ENCODE measurements around the gene MSI2. TPM values are rescaled to one million over a fixed set of nuclear protein-coding genes. Genes with fewer than 3 reads are reported as not detected.

MSI2 gene
- total RNA-seq, 1 donor from 2014 or later: 60.6 TPM

GRCh38 chr17:57692770-57693169 is 436.4 kb downstream of the MSI2 start:
- TF ChIP-seq, protein P1, sequence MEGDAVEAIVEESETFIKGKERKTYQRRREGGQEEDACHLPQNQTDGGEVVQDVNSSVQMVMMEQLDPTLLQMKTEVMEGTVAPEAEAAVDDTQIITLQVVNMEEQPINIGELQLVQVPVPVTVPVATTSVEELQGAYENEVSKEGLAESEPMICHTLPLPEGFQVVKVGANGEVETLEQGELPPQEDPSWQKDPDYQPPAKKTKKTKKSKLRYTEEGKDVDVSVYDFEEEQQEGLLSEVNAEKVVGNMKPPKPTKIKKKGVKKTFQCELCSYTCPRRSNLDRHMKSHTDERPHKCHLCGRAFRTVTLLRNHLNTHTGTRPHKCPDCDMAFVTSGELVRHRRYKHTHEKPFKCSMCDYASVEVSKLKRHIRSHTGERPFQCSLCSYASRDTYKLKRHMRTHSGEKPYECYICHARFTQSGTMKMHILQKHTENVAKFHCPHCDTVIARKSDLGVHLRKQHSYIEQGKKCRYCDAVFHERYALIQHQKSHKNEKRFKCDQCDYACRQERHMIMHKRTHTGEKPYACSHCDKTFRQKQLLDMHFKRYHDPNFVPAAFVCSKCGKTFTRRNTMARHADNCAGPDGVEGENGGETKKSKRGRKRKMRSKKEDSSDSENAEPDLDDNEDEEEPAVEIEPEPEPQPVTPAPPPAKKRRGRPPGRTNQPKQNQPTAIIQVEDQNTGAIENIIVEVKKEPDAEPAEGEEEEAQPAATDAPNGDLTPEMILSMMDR (IDR thresholded peaks at IDR 0.05; ENCODE audit: unreplicated experiment): no peak
- H3K27ac Mint-ChIP-seq (ENCODE audit: unreplicated experiment): no peak overlapping the region
- DNase-seq (ENCODE audit: low spot score): no peak
- H3K4me3 Mint-ChIP-seq (ENCODE audit: unreplicated experiment): no peak overlapping the region
- H3K9me3 Mint-ChIP-seq (ENCODE audit: unreplicated experiment): no peaks in the 10 kb centered on the region
- H3K4me1 Mint-ChIP-seq (ENCODE audit: unreplicated experiment): no peaks in the 10 kb centered on the region
- H3K36me3 Mint-ChIP-seq (ENCODE audit: low read depth, unreplicated experiment): peaks cover 13% of the 10 kb centered on the region
- peaks cover 3% of the 10 kb centered on the region for H3K27me3 Mint-ChIP-seq (ENCODE audit: unreplicated experiment)

DNA sequence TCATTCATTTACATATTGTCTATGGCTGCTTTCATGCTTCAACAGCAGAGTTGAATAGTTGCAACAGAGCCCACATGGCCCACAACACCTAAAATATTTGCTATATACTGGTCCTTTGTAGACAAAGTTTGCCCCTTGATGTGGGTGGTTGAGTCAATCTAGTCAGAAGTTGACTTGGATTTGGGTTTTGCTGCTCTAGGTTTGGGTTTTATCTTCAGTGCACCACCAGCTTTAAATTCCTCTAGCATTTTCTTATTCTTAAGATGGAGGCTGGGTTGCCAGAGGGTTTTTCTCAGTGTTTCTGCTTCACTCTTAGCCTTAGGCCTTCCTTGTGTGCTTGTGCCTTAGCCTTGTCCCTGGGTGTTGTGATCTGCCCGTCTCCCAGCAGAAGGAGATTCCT is 437.7 kb downstream of the MSI2 start:
- TF ChIP-seq, protein P1 (IDR thresholded peaks at IDR 0.05; ENCODE audit: unreplicated experiment): no peak
- H3K4me1 Mint-ChIP-seq (ENCODE audit: unreplicated experiment): no peaks in the 10 kb centered on the region
- no peak overlapping the region for H3K4me3 Mint-ChIP-seq (ENCODE audit: unreplicated experiment)
- no peak overlapping the region for H3K27ac Mint-ChIP-seq (ENCODE audit: unreplicated experiment)
- no peak for DNase-seq (ENCODE audit: low spot score)
- H3K27me3 Mint-ChIP-seq (ENCODE audit: unreplicated experiment): peaks cover 3% of the 10 kb centered on the region
- peaks cover 13% of the 10 kb centered on the region for H3K36me3 Mint-ChIP-seq (ENCODE audit: low read depth, unreplicated experiment)
- no peaks in the 10 kb centered on the region for H3K9me3 Mint-ChIP-seq (ENCODE audit: unreplicated experiment)

- Mint-ChIP-seq H3K4me1 (ENCODE audit: unreplicated experiment) (peaks cover 2% of the 10 kb centered on the region), H3K36me3 (ENCODE audit: low read depth, unreplicated experiment) (peaks cover 16% of the 10 kb centered on the region), H3K4me3 (ENCODE audit: unreplicated experiment) (no peak overlapping the region), H3K27ac (ENCODE audit: unreplicated experiment) (no peak overlapping the region), H3K27me3 (ENCODE audit: unreplicated experiment) (peaks cover 3% of the 10 kb centered on the region), H3K9me3 (ENCODE audit: unreplicated experiment) (no peaks in the 10 kb centered on the region)
- TF ChIP-seq, protein P1 (IDR thresholded peaks at IDR 0.05; ENCODE audit: unreplicated experiment): no peak
- DNase-seq (ENCODE audit: low spot score): no peak
Measured at GRCh38 chr17:57696050-57696449, 439.7 kb downstream of the MSI2 start.

DNA sequence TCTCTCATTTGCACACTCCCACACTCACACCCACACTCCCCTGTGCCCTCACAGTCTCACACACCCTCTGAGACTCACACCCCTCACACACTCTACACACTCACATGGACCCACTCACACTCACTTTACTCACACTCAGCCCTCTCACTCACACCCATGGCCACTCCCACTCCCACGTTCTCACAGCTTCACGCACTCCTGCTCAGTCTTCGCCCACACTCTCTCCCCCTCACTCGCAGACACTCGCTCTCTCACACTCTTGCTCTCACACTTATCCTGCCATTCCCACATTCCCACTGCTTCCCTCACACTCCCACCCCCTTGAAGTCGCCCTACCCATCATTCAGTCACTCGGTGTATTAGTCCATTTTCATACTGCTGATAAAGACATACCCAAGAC is 440.9 kb downstream of the MSI2 start:
- peaks cover 16% of the 10 kb centered on the region for H3K36me3 Mint-ChIP-seq (ENCODE audit: low read depth, unreplicated experiment)
- TF ChIP-seq, protein P1 (IDR thresholded peaks at IDR 0.05; ENCODE audit: unreplicated experiment): no peak
- H3K4me1 Mint-ChIP-seq (ENCODE audit: unreplicated experiment): peaks cover 2% of the 10 kb centered on the region
- no peaks in the 10 kb centered on the region for H3K9me3 Mint-ChIP-seq (ENCODE audit: unreplicated experiment)
- peaks cover 3% of the 10 kb centered on the region for H3K27me3 Mint-ChIP-seq (ENCODE audit: unreplicated experiment)
- H3K4me3 Mint-ChIP-seq (ENCODE audit: unreplicated experiment): no peak overlapping the region
- no peak for DNase-seq (ENCODE audit: low spot score)
- H3K27ac Mint-ChIP-seq (ENCODE audit: unreplicated experiment): no peak overlapping the region

GRCh38 chr17:57697891-57698711 is 441.8 kb downstream of the MSI2 start:
- H3K36me3 Mint-ChIP-seq (ENCODE audit: low read depth, unreplicated experiment): peaks cover 16% of the 10 kb centered on the region
- no peaks in the 10 kb centered on the region for H3K9me3 Mint-ChIP-seq (ENCODE audit: unreplicated experiment)
- H3K4me3 Mint-ChIP-seq (ENCODE audit: unreplicated experiment): no peak overlapping the region
- peaks cover 3% of the 10 kb centered on the region for H3K27me3 Mint-ChIP-seq (ENCODE audit: unreplicated experiment)
- H3K4me1 Mint-ChIP-seq (ENCODE audit: unreplicated experiment): peaks cover 2% of the 10 kb centered on the region
- TF ChIP-seq, protein P1 (IDR thresholded peaks at IDR 0.05; ENCODE audit: unreplicated experiment): no peak
- DNase-seq (ENCODE audit: low spot score): no peak
- H3K27ac Mint-ChIP-seq (ENCODE audit: unreplicated experiment): no peak overlapping the region

Data from endothelial cell (in vitro differentiated cells).